Tibial nerve (tissue), 4 donors: ENCODE measurements around the gene PANX3.

Source experiments
- CTCF ChIP-seq, 5 experiments: fragments of 200-600 bp in 3 of 5; fragments of 450-650 bp in 2 of 5; sonication (generic) in 3 of 5; IDR thresholded peaks; one replicate each; pipeline ENCODE4 v1.5.1; 2016 to 2019; ENCODE audit warnings: antibody characterized with exemption in 5 of 5, mild to moderate bottlenecking in 3 of 5, moderate library complexity in 2 of 5
- EP300 ChIP-seq, 2 donors: sonication (generic); formaldehyde crosslinking; IDR thresholded peaks; one replicate each; pipeline ENCODE4 v1.6.1; 2017; ENCODE audit warnings: antibody characterized with exemption in 2 of 2, mild to moderate bottlenecking in 1 of 2
- POLR2A ChIP-seq, 2 donors: fragments of 450-650 bp; IDR thresholded peaks; one replicate each; pipeline ENCODE4 v1.6.1; 2017; ENCODE audit warnings: antibody characterized with exemption in 2 of 2, mild to moderate bottlenecking in 2 of 2, moderate library complexity in 2 of 2

- TF ChIP-seq CTCF (IDR thresholded peaks at IDR 0.05) (no peak), EP300 (IDR thresholded peaks at IDR 0.05) (no peak), POLR2A (IDR thresholded peaks at IDR 0.05) (no peak)
Observed at GRCh38 chr11:124592627-124593026, 18.6 kb upstream of the PANX3 start.
